Endometrial microvascular endothelial cells (primary cell): ENCODE results near the gene C1orf50. TPM values are rescaled to one million over a fixed set of nuclear protein-coding genes. Genes with fewer than 3 reads are reported as not detected.
"Not testable (repeated sequence)": the region's sequence is repeated elsewhere in the genome, so short reads cannot be mapped to it uniquely, and the experiment has no call there.

Source experiments
- in situ Hi-C: cut with HindIII; loops from 2 replicates; pipeline ENCODE4 v1.10.0; 2017; ENCODE audit warnings: low sequenced_read_pairs, low pct_unique_long_range_greater_than_20kb; ENCODE audit errors: inconsistent ontology term
- total RNA-seq: library from RNA; depleted of rRNA; stranded (reverse); fragments of >200 nt; gene quantifications from one replicate; pipeline ENCODE4 v1.2.3, GENCODE V29; 2015; ENCODE audit errors: inconsistent ontology term

Gene C1orf50
- total RNA-seq, 1 donor from 2014 or later = 10.1 TPM

GRCh38 chr1:42737986-42738677 is 28.9 kb upstream of the C1orf50 start:
- in situ Hi-C loops = no loop called here

- in situ Hi-C loops = no loop called here
Measured at GRCh38 chr1:42738678-42739226, 28.3 kb upstream of the C1orf50 start.

DNA sequence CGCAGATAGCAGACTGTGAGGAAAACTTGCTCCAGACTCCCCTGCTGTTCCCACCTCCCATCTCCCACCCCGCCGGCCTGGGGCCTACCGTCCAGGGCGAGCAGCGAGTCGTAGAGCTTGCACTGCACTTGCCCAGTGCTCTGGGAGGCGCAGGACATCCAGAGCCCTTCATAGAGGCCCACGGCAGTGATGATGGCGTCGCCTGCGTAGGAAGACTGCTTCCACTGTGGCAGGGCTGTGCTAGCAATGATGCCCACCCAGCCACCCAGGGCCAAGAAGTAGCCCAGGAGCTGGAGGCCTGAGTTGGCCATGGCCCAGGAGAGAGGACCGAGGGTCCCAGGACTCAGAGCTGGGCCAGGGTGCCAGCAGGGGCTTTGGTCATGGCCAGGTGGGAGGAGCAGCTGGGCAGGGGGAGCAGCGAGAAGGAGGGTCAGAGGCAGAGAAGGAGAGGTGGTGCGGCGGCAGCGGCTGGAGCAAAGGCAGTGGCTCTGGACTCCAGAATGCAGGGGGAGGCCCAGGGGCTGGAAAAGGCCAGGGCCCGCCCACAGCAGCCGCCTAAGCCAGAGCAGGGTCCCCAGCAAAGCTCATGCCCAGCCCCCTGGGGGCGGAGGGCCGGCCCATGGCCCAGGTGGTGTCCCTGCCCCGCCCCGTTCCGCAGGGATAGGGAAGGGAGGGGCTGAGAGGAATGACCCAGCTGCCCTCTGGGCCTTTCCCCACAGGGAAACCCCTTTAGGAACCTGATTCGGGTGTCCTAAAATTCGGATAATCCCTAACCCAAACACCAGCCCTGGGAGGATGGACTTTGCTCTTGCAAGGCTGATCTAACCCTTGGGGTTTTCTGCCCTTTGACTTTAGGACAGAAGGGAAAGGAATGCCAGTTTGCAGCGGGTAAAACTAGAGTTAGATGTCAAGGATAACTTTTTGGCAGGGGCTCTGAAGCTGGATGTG is 27.0 kb upstream of the C1orf50 start, which contains the start of gene CLDN19:
Gene CLDN19, minus strand, starts transcription at position 484 of the 948 bp plus-strand sequence. Its CDS starts 173 bp downstream, at position 311.
- in situ Hi-C loops = no loop called here

GRCh38 chr1:42740851-42741580 is 26.0 kb upstream of the C1orf50 start:
- in situ Hi-C loops = no loop called here

DNA sequence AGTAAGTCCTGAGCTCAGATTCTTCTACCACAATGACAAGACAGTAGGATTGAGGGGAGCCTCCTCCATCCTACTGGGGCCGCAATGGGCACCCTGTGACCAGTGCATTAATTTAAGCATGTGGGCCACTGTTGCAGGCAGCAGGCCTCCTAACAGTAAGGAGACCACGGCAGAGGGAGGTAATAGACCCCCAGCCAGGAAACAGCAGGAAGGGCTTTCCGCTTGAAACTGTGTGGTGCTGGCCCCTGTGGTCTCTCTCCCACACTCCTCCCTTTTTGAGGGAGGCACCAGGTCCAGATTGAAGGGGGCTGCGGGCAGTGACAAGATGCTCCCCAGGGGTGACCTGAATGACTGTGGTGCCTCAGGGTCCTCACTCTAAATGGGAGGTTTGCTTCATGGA is 25.3 kb upstream of the C1orf50 start:
- in situ Hi-C loops = no loop called here

DNA sequence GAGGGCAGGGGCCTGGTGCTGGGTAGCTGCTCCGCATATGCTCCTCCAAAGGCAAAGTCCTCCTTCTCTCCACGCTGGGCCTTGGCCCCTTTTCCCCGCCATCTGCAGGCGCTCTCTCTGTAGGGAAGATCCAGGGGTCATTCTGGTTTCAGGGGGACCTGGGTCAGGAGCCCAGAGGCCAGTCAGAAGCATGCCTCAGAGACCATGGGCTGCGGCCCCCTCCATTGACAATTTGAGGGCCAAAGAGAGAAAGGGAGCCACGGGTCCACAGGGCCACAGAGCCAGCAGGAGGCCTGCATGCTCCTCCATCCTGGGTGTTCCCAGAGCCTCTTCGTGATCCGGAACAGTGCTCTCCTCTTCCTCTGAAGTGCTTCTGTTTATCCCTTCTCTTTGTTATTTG is 24.9 kb upstream of the C1orf50 start:
- in situ Hi-C loops = no loop called here

DNA sequence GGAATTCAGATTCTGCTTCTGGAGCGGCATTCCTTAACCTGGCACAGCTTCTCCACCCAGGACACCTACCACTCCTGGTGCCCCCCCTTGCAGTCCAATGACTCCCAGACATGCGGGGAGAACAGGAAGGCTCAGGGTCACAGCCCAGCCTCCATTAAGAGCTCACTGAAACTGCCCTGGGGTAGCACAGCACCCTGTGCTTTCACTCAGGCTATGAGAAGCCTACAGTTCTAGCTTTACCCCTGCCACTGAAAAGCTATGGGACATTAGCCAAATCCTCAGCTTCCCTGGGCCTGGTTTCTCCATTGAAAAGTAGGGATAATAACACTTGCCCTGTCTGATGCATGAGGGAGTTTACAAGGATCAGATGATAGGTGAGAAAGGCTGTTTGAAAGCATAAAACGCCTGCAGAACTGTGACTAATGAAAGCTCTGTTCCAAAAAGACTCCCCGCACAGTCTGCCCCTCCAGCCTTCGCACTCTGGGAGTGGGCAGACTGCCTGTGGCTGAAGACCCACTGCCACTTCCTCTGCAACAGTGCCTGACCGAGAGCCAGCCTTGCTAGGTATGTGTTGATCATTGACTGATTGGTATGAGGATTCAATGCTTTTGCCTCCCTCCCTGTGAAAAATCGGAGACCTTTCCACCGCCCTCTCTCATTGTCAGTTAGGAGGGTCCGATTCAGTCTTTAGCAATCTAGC is 24.3 kb upstream of the C1orf50 start:
- in situ Hi-C loops = no loop called here

DNA sequence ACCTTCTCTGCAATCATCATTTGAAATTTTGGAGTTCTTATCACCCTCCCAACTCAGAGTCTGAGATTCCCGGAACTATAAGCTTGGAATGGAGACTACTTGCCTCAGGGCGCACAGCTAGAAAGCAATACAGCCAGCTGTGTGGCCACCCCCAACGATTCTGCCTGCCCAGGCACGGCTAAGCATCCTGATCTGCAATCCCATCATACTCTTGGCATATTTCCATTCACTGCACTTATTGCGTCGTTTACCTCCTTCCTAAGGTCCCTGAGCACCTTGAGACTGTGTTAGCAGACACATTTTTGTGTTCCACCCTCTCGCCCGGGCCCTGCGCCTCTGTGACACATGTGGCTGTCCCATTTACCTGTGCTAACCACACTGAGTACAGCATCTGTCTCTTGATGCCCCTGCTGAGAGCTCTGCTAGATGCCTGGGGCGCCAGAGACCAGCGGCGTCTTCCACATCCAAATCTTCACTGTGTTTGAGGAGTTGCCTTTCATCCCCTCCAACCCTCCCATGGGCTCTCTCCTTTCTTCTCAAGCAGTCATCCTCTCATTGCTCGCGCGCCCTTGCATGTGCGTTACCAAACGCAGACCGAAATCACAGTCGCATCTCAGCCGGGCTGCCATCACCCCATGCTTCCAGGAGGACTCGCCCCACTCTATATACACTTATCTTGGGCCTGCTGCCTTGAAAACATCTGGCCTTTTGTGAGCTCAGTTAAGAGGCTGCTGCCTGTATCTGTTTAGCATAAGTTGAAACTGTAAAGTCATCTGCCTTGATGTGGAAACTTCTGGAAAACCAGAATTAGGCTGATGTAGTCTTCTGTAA is 23.5 kb upstream of the C1orf50 start:
- in situ Hi-C loops = no loop called here

GRCh38 chr1:42744148-42744413 is 23.0 kb upstream of the C1orf50 start:
- in situ Hi-C loops = no loop called here

- in situ Hi-C loops = no loop called here
Measured at GRCh38 chr1:42745851-42746250, 21.2 kb upstream of the C1orf50 start.

DNA sequence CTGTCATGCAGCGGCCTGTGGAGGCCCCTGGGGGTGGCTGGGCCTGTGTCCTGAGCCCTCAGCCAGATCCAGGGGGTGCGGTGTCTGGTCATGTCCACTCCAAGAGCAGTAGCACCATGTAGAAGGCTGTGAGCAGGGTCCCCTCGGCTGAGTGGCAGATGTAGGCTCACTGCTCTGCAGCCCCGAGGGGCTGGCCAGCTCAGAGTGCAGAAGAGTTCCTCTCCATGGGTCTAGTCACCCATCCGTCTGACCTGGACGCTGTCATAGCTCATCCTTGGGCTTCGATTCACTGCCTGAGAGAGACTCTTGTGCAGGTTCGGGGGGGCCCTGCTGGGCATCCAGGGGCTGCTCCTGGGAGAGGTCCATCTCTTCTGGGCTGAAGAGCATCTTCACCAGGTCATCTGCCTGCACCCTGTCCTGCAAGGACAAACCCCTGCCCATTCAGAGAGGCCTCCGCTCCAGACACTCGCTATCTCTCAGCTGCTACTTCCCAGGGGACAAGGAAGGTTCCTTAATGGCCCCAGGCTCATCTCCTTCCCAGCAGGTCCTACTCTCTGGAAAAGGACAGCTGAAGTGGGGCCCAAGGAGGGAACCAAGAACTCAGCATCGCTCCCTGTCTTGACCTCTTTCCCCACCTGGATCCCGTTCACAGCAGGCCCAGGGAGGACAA is 20.5 kb upstream of the C1orf50 start:
- in situ Hi-C loops = no loop called here

DNA sequence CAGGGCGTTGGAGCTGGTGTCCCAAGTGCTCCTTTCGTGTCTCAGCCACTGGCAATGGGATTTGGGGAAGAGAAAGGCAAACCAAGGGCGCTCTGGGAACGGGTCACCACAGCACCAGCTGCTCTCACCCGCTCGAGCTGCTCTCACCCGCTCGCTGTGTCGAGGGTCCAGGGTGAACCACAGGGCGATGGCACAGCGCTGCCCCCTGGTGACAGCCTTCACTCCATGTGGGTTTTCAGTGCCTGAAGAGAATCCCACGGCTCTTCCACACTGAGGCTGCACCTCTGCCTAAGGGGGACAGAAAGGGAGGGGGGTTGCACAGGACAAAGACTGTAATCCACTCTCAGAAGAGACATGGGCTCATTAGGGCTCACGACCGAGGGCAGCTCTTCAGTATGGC is 19.9 kb upstream of the C1orf50 start:
- in situ Hi-C loops = no loop called here

- in situ Hi-C loops = no loop called here
Measured at GRCh38 chr1:42748021-42748420, 19.0 kb upstream of the C1orf50 start.

GRCh38 chr1:42748461-42749410 is 18.3 kb upstream of the C1orf50 start:
- in situ Hi-C loops = no loop called here

DNA sequence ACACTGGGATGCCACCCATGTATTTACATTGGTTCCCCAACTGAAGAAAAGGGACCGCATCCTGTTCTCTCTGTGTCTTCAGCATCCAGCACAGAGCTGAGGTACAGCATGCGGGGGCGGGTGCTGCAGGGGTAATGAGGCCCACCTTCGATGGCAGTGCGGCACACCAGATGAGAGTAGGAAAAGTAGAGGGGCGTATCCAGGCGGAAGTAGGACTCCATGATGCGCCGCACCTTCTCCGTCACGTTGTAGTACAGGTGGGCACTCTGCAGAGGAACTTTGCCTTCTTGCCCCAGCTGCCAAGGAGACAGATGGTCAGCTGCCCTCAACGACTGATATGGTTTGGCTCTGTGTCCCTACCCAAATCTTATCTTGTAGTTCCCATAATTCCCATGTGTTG is 17.0 kb upstream of the C1orf50 start:
- in situ Hi-C loops = no loop called here

GRCh38 chr1:42751511-42752070 is 15.5 kb upstream of the C1orf50 start:
- in situ Hi-C loops = not testable (repeated sequence)
